Hepatocyte (in vitro differentiated cells): ENCODE measurements around the gene S100A3. TPM values are rescaled to one million over a fixed set of nuclear protein-coding genes. Genes with fewer than 3 reads are reported as not detected.

ENCODE experiments used
- DNase-seq: peaks from one replicate; pipeline ENCODE4 v3.0.0-alpha.2; 2016; ENCODE audit warnings: low spot score
- H2AFZ ChIP-seq: fragments of 200-600 bp; sonication (generic); 2 replicates; pipeline ENCODE4 v1.6.0; 2016; ENCODE audit warnings: antibody characterized with exemption, mild to moderate bottlenecking
- H3K27ac ChIP-seq: fragments of 200-600 bp; sonication (generic); 2 replicates; pipeline ENCODE4 v1.5.1; 2016; ENCODE audit warnings: mild to moderate bottlenecking
- H3K27me3 ChIP-seq: fragments of 200-600 bp; sonication (generic); 2 replicates; pipeline ENCODE4 v1.6.1; 2016
- H3K36me3 ChIP-seq: fragments of 200-600 bp; sonication (generic); replicated peaks from 2 replicates; pipeline ENCODE4 v1.5.1; 2016; ENCODE audit warnings: low read depth; ENCODE audit not compliant: insufficient read depth
- H3K4me1 ChIP-seq: fragments of 200-600 bp; sonication (generic); 2 replicates; pipeline ENCODE4 v1.5.1; 2016; ENCODE audit warnings: mild to moderate bottlenecking, moderate library complexity; ENCODE audit not compliant: insufficient read depth
- H3K4me2 ChIP-seq: fragments of 200-600 bp; sonication (generic); 2 replicates; pipeline ENCODE4 v1.6.0; 2016
- H3K4me3 ChIP-seq: fragments of 200-600 bp; sonication (generic); 2 replicates; pipeline ENCODE4 v1.5.1; 2016; ENCODE audit warnings: mild to moderate bottlenecking
- H3K79me2 ChIP-seq: fragments of 200-600 bp; sonication (generic); 2 replicates; pipeline ENCODE4 v1.6.0; 2017; ENCODE audit warnings: mild to moderate bottlenecking
- H3K9me2 ChIP-seq: fragments of 200-600 bp; sonication (generic); replicated peaks from 2 replicates; pipeline ENCODE4 v1.6.0; 2017; ENCODE audit warnings: mild to moderate bottlenecking; ENCODE audit not compliant: insufficient read depth
- H3K9me3 ChIP-seq: fragments of 200-600 bp; sonication (generic); 2 replicates; pipeline ENCODE4 v1.5.1; 2016; ENCODE audit warnings: low read depth, mild to moderate bottlenecking
- H4K20me1 ChIP-seq: fragments of 200-600 bp; sonication (generic); 2 replicates; pipeline ENCODE4 v1.6.0; 2016; ENCODE audit warnings: mild to moderate bottlenecking; ENCODE audit not compliant: insufficient read depth, poor library complexity, severe bottlenecking
- EZH2 ChIP-seq: fragments of 200-600 bp; sonication (generic); IDR thresholded peaks from 2 replicates; pipeline ENCODE4 v1.6.1; 2016; ENCODE audit warnings: antibody characterized with exemption, mild to moderate bottlenecking, borderline replicate concordance
- EZH2phosphoT487 ChIP-seq: fragments of 200-600 bp; sonication (generic); IDR thresholded peaks from one replicate; pipeline ENCODE4 v1.6.1; 2018; ENCODE audit warnings: antibody characterized with exemption, mild to moderate bottlenecking, low read depth, moderate library complexity; ENCODE audit not compliant: unreplicated experiment, severe bottlenecking
- WGBS: methylation state at CpG from one replicate; pipeline ENCODE4 v1.1.6; 2016; ENCODE audit warnings: low lambda C conversion rate; ENCODE audit errors: missing lambda C conversion rate; 5-methylcytosine and 5-hydroxymethylcytosine counted together
- polyA plus RNA-seq: library from polyadenylated mRNA; unstranded; fragments of >200 nt; fragmentation: Nextera tagmentation; extraction: Ambion mirVana; gene quantifications from 2 replicates; pipeline ENCODE4 v1.2.1, GENCODE V29; 2016
- total RNA-seq: library from RNA; depleted of rRNA; stranded (reverse); fragments of >200 nt; gene quantifications from 2 replicates; pipeline ENCODE4 v1.2.3, GENCODE V29; 2014
- TF ChIP-seq, protein P1 (sequence below): fragments of 200-600 bp; sonication (generic); IDR thresholded peaks from 2 replicates; pipeline ENCODE4 v1.5.1; 2016; ENCODE audit warnings: antibody characterized with exemption, mild to moderate bottlenecking; ENCODE audit not compliant: poor library complexity

The S100A3 gene
- total and polyA plus RNA-seq, 2 experiments from 2014 or later: 1.9 to 2.7 TPM

DNA sequence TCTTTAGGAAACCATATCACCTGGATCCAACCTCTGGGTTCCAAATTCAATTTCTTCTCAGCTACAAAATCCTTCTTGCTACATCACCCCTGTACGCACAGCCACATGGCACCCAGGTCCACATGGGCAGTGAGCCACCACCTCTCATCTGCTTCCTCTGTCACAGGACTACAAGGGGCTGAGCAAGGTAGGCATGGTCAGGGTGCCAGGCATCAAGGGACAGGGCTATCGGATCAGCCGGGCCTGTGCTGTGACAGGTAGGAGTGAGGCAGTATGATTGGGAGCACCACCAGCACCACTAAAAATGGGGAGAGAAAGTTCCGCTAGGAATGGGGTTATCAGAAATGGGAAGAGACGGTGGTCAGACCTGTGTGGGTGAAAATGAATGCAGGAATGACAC is 42.7 kb downstream of the S100A3 start:
- Histone ChIP-seq H3K27ac (peak overlapping the region; percentile 41), H3K27me3 (no peaks in the 10 kb centered on the region), H3K4me2 (no peak overlapping the region), H3K4me1 (peaks cover 18% of the 10 kb centered on the region), H3K79me2 (no peaks in the 10 kb centered on the region), H2AFZ (no peak overlapping the region), H3K9me2 (no peaks in the 10 kb centered on the region), H3K4me3 (no peak overlapping the region), H3K36me3 (no peaks in the 10 kb centered on the region), H4K20me1 (no peaks in the 10 kb centered on the region), H3K9me3 (no peaks in the 10 kb centered on the region)
- no peak for DNase-seq
- TF ChIP-seq, protein P1, sequence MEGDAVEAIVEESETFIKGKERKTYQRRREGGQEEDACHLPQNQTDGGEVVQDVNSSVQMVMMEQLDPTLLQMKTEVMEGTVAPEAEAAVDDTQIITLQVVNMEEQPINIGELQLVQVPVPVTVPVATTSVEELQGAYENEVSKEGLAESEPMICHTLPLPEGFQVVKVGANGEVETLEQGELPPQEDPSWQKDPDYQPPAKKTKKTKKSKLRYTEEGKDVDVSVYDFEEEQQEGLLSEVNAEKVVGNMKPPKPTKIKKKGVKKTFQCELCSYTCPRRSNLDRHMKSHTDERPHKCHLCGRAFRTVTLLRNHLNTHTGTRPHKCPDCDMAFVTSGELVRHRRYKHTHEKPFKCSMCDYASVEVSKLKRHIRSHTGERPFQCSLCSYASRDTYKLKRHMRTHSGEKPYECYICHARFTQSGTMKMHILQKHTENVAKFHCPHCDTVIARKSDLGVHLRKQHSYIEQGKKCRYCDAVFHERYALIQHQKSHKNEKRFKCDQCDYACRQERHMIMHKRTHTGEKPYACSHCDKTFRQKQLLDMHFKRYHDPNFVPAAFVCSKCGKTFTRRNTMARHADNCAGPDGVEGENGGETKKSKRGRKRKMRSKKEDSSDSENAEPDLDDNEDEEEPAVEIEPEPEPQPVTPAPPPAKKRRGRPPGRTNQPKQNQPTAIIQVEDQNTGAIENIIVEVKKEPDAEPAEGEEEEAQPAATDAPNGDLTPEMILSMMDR: no peak
- TF ChIP-seq EZH2phosphoT487: no peak
- TF ChIP-seq EZH2: no peak
- WGBS: 97% methylated on average over 5 of the region's 5 CpGs

DNA sequence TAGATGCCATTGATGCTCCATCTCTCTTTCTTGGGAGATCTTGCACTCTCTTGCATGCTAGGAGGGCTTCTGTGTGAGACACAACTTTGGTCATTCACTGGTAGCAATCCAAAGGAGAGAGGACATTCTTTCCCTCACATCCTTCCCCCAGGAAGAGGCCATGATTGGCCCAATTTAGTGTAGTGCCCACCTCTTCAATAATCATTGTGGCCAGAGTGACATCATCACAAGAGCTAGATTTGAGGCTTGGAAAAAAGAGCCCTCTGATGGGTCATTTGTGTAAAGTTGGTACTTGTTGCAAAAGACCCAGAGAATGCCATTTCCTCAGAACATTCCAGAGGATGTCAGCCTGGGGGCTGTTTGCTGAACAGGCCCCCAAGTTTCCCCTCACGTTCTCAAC is 43.5 kb downstream of the S100A3 start:
- no peak overlapping the region for H3K27ac ChIP-seq
- H3K79me2 ChIP-seq: no peaks in the 10 kb centered on the region

GRCh38 chr1:153503766-153504165 is 45.3 kb downstream of the S100A3 start:
- no peaks in the 10 kb centered on the region for H3K36me3 ChIP-seq
- H3K9me3 ChIP-seq: no peaks in the 10 kb centered on the region
- no peak overlapping the region for H2AFZ ChIP-seq
- H3K27ac ChIP-seq: no peak overlapping the region
- no peaks in the 10 kb centered on the region for H3K27me3 ChIP-seq
- H3K79me2 ChIP-seq: no peaks in the 10 kb centered on the region
- H3K4me1 ChIP-seq: peaks cover 18% of the 10 kb centered on the region
- H3K9me2 ChIP-seq: no peaks in the 10 kb centered on the region
- H3K4me2 ChIP-seq: no peak overlapping the region
- 74% methylated on average over 3 of the region's 3 CpGs for WGBS
- no peak overlapping the region for H3K4me3 ChIP-seq
- H4K20me1 ChIP-seq: no peaks in the 10 kb centered on the region
- no peak for TF ChIP-seq EZH2
- TF ChIP-seq EZH2phosphoT487: no peak
- TF ChIP-seq, protein P1: no peak
- DNase-seq: no peak

More for the DNA sequence above, 43.5 kb downstream of the S100A3 start:
- DNase-seq: no peak
- H3K27me3 ChIP-seq: no peaks in the 10 kb centered on the region
- TF ChIP-seq EZH2 (no peak), EZH2phosphoT487 (no peak)
- TF ChIP-seq, protein P1: no peak
- WGBS: 82% methylated on average over 1 of the region's 1 CpG
- peaks cover 18% of the 10 kb centered on the region for H3K4me1 ChIP-seq
- no peak overlapping the region for H2AFZ ChIP-seq
- no peaks in the 10 kb centered on the region for H3K9me3 ChIP-seq
- H3K4me3 ChIP-seq: no peak overlapping the region
- no peaks in the 10 kb centered on the region for H3K9me2 ChIP-seq
- no peaks in the 10 kb centered on the region for H4K20me1 ChIP-seq
- H3K4me2 ChIP-seq: no peak overlapping the region
- H3K36me3 ChIP-seq: no peaks in the 10 kb centered on the region

- 37% methylated on average over 2 of the region's 2 CpGs for WGBS
- Histone ChIP-seq H3K79me2 (no peaks in the 10 kb centered on the region), H4K20me1 (no peaks in the 10 kb centered on the region), H3K4me2 (no peak overlapping the region), H3K4me1 (no peaks in the 10 kb centered on the region), H3K9me3 (no peaks in the 10 kb centered on the region), H2AFZ (no peak overlapping the region), H3K9me2 (no peaks in the 10 kb centered on the region), H3K36me3 (no peaks in the 10 kb centered on the region), H3K27me3 (no peaks in the 10 kb centered on the region), H3K4me3 (no peak overlapping the region), H3K27ac (no peak overlapping the region)
- DNase-seq: no peak
- TF ChIP-seq EZH2: no peak
- TF ChIP-seq, protein P1: no peak
- no peak for TF ChIP-seq EZH2phosphoT487
Measured at GRCh38 chr1:153498746-153499145, 50.3 kb downstream of the S100A3 start.
